ENCODE results near the gene IGSF8.

Gene IGSF8

GRCh38 chr1:160078512-160079195 is 19.8 kb downstream of the IGSF8 start:
- Histone ChIP-seq H3K4me3 (ENCODE audit: low read depth, low read length) (no peak overlapping the region), H2AFZ (no peak overlapping the region), H3K79me2 (no peaks in the 10 kb centered on the region), H3K9me3 (ENCODE audit: control insufficient read depth, low read length) (no peaks in the 10 kb centered on the region), H3K4me2 (ENCODE audit: low read length) (no peak overlapping the region), H3K27ac (no peak overlapping the region), H3K4me1 (no peaks in the 10 kb centered on the region), H3K36me3 (ENCODE audit: control insufficient read depth, insufficient read depth, low read length) (no peaks in the 10 kb centered on the region), H3K9ac (no peak overlapping the region), H3K27me3 (ENCODE audit: control insufficient read depth, insufficient read depth, low read length) (no peaks in the 10 kb centered on the region)
- peak; percentile 61 for TF ChIP-seq CTCF (IDR thresholded peaks at IDR 0.05)

- Histone ChIP-seq H3K36me3 (ENCODE audit: control insufficient read depth, insufficient read depth, low read length) (no peaks in the 10 kb centered on the region), H3K79me2 (no peaks in the 10 kb centered on the region), H3K27me3 (ENCODE audit: control insufficient read depth, insufficient read depth, low read length) (no peaks in the 10 kb centered on the region), H3K4me3 (ENCODE audit: low read depth, low read length) (no peak overlapping the region), H3K27ac (no peak overlapping the region), H3K4me2 (ENCODE audit: low read length) (no peak overlapping the region), H3K4me1 (no peaks in the 10 kb centered on the region), H3K9ac (no peak overlapping the region), H3K9me3 (ENCODE audit: control insufficient read depth, low read length) (no peaks in the 10 kb centered on the region), H2AFZ (no peak overlapping the region)
- no peak for TF ChIP-seq CTCF (IDR thresholded peaks at IDR 0.05)
Observed at GRCh38 chr1:160077486-160077885, 20.9 kb downstream of the IGSF8 start.

- H3K36me3 ChIP-seq (ENCODE audit: control insufficient read depth, insufficient read depth, low read length), result no peaks in the 10 kb centered on the region
- no peak for TF ChIP-seq CTCF (IDR thresholded peaks at IDR 0.05)
- no peak overlapping the region for H3K4me2 ChIP-seq (ENCODE audit: low read length)
- no peaks in the 10 kb centered on the region for H3K4me1 ChIP-seq
- no peak overlapping the region for H3K4me3 ChIP-seq (ENCODE audit: low read depth, low read length)
- H3K9ac ChIP-seq, result no peak overlapping the region
- no peak overlapping the region for H2AFZ ChIP-seq
- no peak overlapping the region for H3K27ac ChIP-seq
- H3K9me3 ChIP-seq (ENCODE audit: control insufficient read depth, low read length), result no peaks in the 10 kb centered on the region
- no peaks in the 10 kb centered on the region for H3K79me2 ChIP-seq
- no peaks in the 10 kb centered on the region for H3K27me3 ChIP-seq (ENCODE audit: control insufficient read depth, insufficient read depth, low read length)
Observed at GRCh38 chr1:160076295-160076694, 22.1 kb downstream of the IGSF8 start.

GRCh38 chr1:160075836-160076235 is 22.6 kb downstream of the IGSF8 start:
- Histone ChIP-seq H3K9ac (no peak overlapping the region), H3K4me3 (ENCODE audit: low read depth, low read length) (no peak overlapping the region), H3K36me3 (ENCODE audit: control insufficient read depth, insufficient read depth, low read length) (no peaks in the 10 kb centered on the region), H3K79me2 (no peaks in the 10 kb centered on the region), H3K4me1 (no peaks in the 10 kb centered on the region), H3K4me2 (ENCODE audit: low read length) (no peak overlapping the region), H3K9me3 (ENCODE audit: control insufficient read depth, low read length) (no peaks in the 10 kb centered on the region), H3K27me3 (ENCODE audit: control insufficient read depth, insufficient read depth, low read length) (no peaks in the 10 kb centered on the region), H2AFZ (no peak overlapping the region), H3K27ac (no peak overlapping the region)
- no peak for TF ChIP-seq CTCF (IDR thresholded peaks at IDR 0.05)

GRCh38 chr1:160074865-160075264 is 23.6 kb downstream of the IGSF8 start:
- TF ChIP-seq CTCF (IDR thresholded peaks at IDR 0.05), result no peak
- no peak overlapping the region for H3K4me3 ChIP-seq (ENCODE audit: low read depth, low read length)
- H2AFZ ChIP-seq, result no peak overlapping the region
- no peaks in the 10 kb centered on the region for H3K4me1 ChIP-seq
- H3K27me3 ChIP-seq (ENCODE audit: control insufficient read depth, insufficient read depth, low read length), result no peaks in the 10 kb centered on the region
- no peak overlapping the region for H3K27ac ChIP-seq
- no peak overlapping the region for H3K4me2 ChIP-seq (ENCODE audit: low read length)
- no peaks in the 10 kb centered on the region for H3K79me2 ChIP-seq
- H3K36me3 ChIP-seq (ENCODE audit: control insufficient read depth, insufficient read depth, low read length), result no peaks in the 10 kb centered on the region
- H3K9me3 ChIP-seq (ENCODE audit: control insufficient read depth, low read length), result no peaks in the 10 kb centered on the region
- H3K9ac ChIP-seq, result no peak overlapping the region
